HepG2 (cell line): ENCODE measurements around the gene PRXL2B. TPM values are rescaled to one million over a fixed set of nuclear protein-coding genes. Genes with fewer than 3 reads are reported as not detected.

Source experiments
- HOXD1 ChIP-seq: sonication (generic); formaldehyde crosslinking; IDR thresholded peaks from 2 replicates; pipeline ENCODE4 v1.5.0; 2020; ENCODE audit warnings: missing genetic modification reagents
- KDM1A ChIP-seq: IDR thresholded peaks from 2 replicates; pipeline ENCODE4 v1.6.1; 2016; ENCODE audit warnings: missing compliant biosample characterization
- NCOA5 ChIP-seq: sonication (generic); formaldehyde crosslinking; IDR thresholded peaks from 2 replicates; pipeline ENCODE4 v1.4.0; 2020; ENCODE audit warnings: missing genetic modification reagents
- NFAT5 ChIP-seq: sonication (generic); formaldehyde crosslinking; IDR thresholded peaks from 2 replicates; pipeline ENCODE4 v1.4.0; 2020; ENCODE audit warnings: missing genetic modification reagents
- NFATC3 ChIP-seq: sonication (generic); formaldehyde crosslinking; IDR thresholded peaks from 2 replicates; pipeline ENCODE4 v1.5.1; 2020; ENCODE audit warnings: mild to moderate bottlenecking, missing genetic modification reagents
- PRDM10 ChIP-seq: sonication (generic); formaldehyde crosslinking; IDR thresholded peaks from 2 replicates; pipeline ENCODE4 v1.4.0; 2020; ENCODE audit warnings: low read depth, missing genetic modification reagents
- RBAK ChIP-seq: sonication (generic); formaldehyde crosslinking; IDR thresholded peaks from 2 replicates; pipeline ENCODE4 v1.5.1; 2020; ENCODE audit warnings: mild to moderate bottlenecking, missing genetic modification reagents
- SRSF9 ChIP-seq: fragments of 200-400 bp; formaldehyde crosslinking; IDR thresholded peaks from 2 replicates; pipeline ENCODE4 v1.6.1; 2018; ENCODE audit warnings: borderline replicate concordance, mild to moderate bottlenecking, low read depth, low read length; ENCODE audit not compliant: insufficient read depth, poor library complexity, severe bottlenecking
- TBX2 ChIP-seq: sonication (generic); formaldehyde crosslinking; IDR thresholded peaks from 2 replicates; pipeline ENCODE4 v1.5.0; 2020; ENCODE audit warnings: missing genetic modification reagents, mild to moderate bottlenecking, borderline replicate concordance
- ZC3H13 ChIP-seq: sonication (generic); formaldehyde crosslinking; IDR thresholded peaks from 2 replicates; pipeline ENCODE4 v1.8.1; 2023; ENCODE audit warnings: mild to moderate bottlenecking, missing genetic modification reagents, moderate library complexity
- ZNF292 ChIP-seq: sonication (generic); formaldehyde crosslinking; IDR thresholded peaks from 2 replicates; pipeline ENCODE4 v1.8.1; 2022; ENCODE audit warnings: mild to moderate bottlenecking, low read depth, missing genetic modification reagents, borderline replicate concordance
- polyA plus RNA-seq, 8 experiments: library from polyadenylated mRNA; depleted of rRNA in 3 of 8; stranded (reverse) in 7 of 8; unstranded in 1 of 8; fragments of >200 nt; fragmentation: Illumina TruSeq in 4 of 8; extraction: Trizol in 4 of 8; gene quantifications; 2 replicates each; pipeline versions ENCODE4 v1.2.1 to v1.2.3, GENCODE V29; 2011 to 2016; ENCODE audit warnings: low read depth in 4 of 8, missing spikeins in 1 of 8, mixed read lengths in 1 of 8; ENCODE audit not compliant: insufficient read depth in 1 of 8
- total RNA-seq, 5 experiments: library from RNA; depleted of rRNA; stranded (reverse); fragments of >200 nt; fragmentation: Illumina TruSeq; extraction: Trizol; gene quantifications; 2 replicates each; pipeline ENCODE4 v1.2.3, GENCODE V29; 2016; ENCODE audit warnings: low read depth in 1 of 5
- TF ChIP-seq, protein P1 (sequence below): sonication (generic); formaldehyde crosslinking; IDR thresholded peaks from 2 replicates; pipeline ENCODE4 v1.4.0; 2020; ENCODE audit warnings: missing genetic modification reagents, mild to moderate bottlenecking, borderline replicate concordance
- TF ChIP-seq, protein P2 (sequence below): IDR thresholded peaks from 2 replicates; pipeline ENCODE4 v1.6.1; 2016; ENCODE audit warnings: low read depth, borderline replicate concordance

Gene PRXL2B
- total and polyA plus RNA-seq, 2 of the 13 experiments (the other 11 are each of a cell fraction or from before 2014, with no cell fraction given) = 16.8 to 22.1 TPM

GRCh38 chr1:2587071-2587859 lies 688 bp downstream of the PRXL2B start (continued):
- TF ChIP-seq, protein P1, sequence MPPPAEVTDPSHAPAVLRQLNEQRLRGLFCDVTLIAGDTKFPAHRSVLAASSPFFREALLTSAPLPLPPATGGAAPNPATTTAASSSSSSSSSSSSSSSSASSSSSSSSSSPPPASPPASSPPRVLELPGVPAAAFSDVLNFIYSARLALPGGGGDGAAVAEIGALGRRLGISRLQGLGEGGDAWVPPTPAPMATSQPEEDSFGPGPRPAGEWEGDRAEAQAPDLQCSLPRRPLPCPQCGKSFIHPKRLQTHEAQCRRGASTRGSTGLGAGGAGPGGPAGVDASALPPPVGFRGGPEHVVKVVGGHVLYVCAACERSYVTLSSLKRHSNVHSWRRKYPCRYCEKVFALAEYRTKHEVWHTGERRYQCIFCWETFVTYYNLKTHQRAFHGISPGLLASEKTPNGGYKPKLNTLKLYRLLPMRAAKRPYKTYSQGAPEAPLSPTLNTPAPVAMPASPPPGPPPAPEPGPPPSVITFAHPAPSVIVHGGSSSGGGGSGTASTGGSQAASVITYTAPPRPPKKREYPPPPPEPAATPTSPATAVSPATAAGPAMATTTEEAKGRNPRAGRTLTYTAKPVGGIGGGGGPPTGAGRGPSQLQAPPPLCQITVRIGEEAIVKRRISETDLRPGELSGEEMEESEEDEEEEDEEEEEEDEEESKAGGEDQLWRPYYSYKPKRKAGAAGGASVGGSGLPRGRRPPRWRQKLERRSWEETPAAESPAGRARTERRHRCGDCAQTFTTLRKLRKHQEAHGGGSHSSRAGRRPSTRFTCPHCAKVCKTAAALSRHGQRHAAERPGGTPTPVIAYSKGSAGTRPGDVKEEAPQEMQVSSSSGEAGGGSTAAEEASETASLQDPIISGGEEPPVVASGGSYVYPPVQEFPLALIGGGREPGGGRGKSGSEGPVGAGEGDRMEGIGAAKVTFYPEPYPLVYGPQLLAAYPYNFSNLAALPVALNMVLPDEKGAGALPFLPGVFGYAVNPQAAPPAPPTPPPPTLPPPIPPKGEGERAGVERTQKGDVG (CRISPR knock-in tag) = no peak
- TF ChIP-seq NFAT5 (peak; percentile 66; the same call in 1 of the 2 replicates), NFATC3 (CRISPR knock-in tag) (no peak), ZNF292 (CRISPR knock-in tag) (no peak), ZC3H13 (no peak), HOXD1 (CRISPR knock-in tag) (no peak), RBAK (CRISPR knock-in tag) (no peak), SRSF9 (no peak), PRDM10 (CRISPR knock-in tag) (no peak), KDM1A (CRISPR knock-in tag) (no peak), TBX2 (CRISPR knock-in tag) (no peak), NCOA5 (no peak)
- TF ChIP-seq, protein P2, sequence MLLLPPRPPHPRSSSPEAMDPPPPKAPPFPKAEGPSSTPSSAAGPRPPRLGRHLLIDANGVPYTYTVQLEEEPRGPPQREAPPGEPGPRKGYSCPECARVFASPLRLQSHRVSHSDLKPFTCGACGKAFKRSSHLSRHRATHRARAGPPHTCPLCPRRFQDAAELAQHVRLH (CRISPR knock-in tag) = no peak
